OCI-LY1 (cell line): Measurements from ENCODE around the gene MAP3K21.

Source experiments
- CTCF ChIP-seq: fragments of 200-600 bp; sonication (generic), shearing (Covaris generic); IDR thresholded peaks from 2 replicates; pipeline ENCODE4 v1.5.1; 2017; ENCODE audit warnings: mild to moderate bottlenecking, antibody characterized with exemption, low read length, moderate library complexity, mixed read lengths
- EZH2 ChIP-seq: fragments of 200-600 bp; sonication (generic), shearing (Covaris generic); IDR thresholded peaks from 2 replicates; pipeline ENCODE4 v1.8.0; 2017; ENCODE audit warnings: borderline replicate concordance, mixed run types, mild to moderate bottlenecking, antibody characterized with exemption, low read length, moderate library complexity, mixed read lengths

- no peak for TF ChIP-seq CTCF
- TF ChIP-seq EZH2 = no peak
Measured at GRCh38 chr1:233342086-233342485, 14.6 kb downstream of the MAP3K21 start.
